Stimulated activated CD4-positive, alpha-beta T cell treated with anti-CD3 and anti-CD28 coated beads, Interleukin-1b, Interleukin-23, amount 100 ng/mL, for 4 hours (primary cell): ENCODE data around the gene LMLN.
A peak's percentile ranks its signal among the peaks of the same experiment; 100 is the strongest.
"Not testable (repeated sequence)": the region's sequence is repeated elsewhere in the genome, so short reads cannot be mapped to it uniquely, and the experiment has no call there.

Experiments used
- DNase-seq, 2 donors: peaks; one replicate each; pipeline ENCODE4 v3.0.0-alpha.2; 2020; ENCODE audit warnings: low read depth in 2 of 2

The LMLN gene

GRCh38 chr3:197955892-197956477 lies 4.0 kb upstream of the LMLN start:
- no peak for DNase-seq

- DNase-seq: no peak
These were observed 3.4 kb upstream of the LMLN start for GRCh38 chr3:197956626-197956988.

GRCh38 chr3:197957790-197958133 lies 2.3 kb upstream of the LMLN start:
- DNase-seq: no peak

DNA sequence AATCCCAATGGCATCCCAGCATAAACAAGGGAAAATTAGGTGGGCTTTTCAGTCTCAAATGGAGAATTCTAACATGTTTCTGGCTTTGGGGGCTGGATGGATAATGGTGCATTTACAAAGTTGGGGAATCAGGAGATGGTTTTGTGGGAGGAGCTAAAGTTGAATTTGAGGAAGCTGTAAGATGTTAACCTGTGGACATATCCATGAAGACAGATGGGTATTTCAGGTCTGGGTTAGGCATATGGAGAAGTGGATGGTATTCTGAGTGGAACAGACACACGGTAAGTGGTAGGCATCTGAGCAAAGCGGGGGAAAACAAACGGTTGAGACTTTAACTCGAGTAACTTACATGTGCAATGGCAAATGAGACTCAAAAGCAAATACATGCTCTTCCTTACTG lies 1.7 kb upstream of the LMLN start:
- DNase-seq: no peak

GRCh38 chr3:197958848-197959247 lies 1.2 kb upstream of the LMLN start:
- DNase-seq: not testable (repeated sequence)

GRCh38 chr3:197959500-197959890 lies 522 bp upstream of the LMLN start:
- DNase-seq: no peak

- DNase-seq: peak in 1 of 2 donors; percentile 43
These were observed 921 bp downstream of the LMLN start for GRCh38 chr3:197960694-197961581.

DNA sequence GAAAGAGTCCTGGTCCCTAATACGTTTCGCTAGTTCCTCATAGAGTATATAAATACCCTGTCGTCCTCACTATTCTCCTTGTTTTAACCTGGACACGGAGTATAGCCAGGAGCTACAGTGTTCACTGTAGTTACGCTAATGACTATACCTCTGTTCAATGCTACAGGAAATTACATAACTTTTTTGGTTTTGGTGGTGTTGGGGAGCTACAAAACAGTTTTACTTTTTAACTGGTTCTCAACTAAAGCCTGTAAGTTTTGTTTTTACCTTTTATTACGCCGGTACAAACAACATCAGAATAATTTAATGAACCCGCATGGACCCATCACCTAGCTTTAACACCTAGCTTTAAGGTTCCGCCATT lies 1.5 kb downstream of the LMLN start:
- no peak for DNase-seq

DNA sequence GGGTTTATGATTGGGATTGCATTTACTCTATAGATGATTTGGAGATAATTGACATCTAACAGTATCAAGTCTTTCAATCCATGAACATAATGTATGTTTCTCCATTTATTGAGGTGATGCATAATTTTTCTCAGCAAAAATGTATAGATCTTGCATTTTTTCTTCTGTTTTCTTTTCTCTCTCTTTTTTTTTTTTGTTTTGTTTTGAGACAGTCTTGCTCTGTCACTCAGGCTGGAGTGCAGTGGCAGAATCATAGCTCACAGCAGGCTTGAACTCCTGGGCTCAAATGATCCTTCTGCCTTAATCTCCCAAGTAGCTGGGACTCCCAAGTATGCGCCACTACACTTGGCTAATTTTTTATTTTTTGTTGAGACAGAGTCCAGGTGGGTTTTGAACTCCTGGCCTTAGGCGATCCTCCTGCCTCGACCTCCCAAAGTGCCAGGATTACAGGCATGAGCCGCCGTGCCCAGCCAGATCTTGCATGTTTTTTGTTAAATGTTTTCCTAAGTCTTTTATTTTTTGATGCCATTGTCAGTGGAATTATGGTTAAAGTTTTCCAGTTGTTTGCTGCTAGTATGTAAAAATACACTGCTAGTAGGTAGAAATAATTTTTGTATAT lies 3.1 kb downstream of the LMLN start:
- DNase-seq: no peak

- DNase-seq: not testable (repeated sequence)
These were observed 7.4 kb downstream of the LMLN start for GRCh38 chr3:197967337-197967989.

GRCh38 chr3:197970588-197970987 lies 10.6 kb downstream of the LMLN start:
- DNase-seq: no peak

DNA sequence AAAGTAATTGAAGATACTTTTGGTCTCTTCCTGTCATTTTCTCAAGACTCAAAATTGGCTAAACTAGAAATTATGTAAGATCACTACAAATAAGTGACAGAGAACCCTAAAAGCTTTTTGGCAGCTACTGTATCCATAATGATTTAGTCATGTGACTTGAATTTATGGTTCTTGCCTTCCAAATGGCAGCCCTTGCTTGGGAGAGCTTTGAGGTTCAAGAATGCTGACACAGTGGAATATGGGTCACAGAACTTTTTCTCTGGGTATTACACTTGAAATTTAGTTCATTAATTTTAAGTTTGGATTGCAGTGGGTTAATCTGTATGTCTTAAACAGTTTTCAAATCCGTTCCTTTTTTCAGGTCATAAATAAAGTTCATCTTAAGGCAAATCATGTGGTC lies 14.0 kb downstream of the LMLN start:
- no peak for DNase-seq

DNA sequence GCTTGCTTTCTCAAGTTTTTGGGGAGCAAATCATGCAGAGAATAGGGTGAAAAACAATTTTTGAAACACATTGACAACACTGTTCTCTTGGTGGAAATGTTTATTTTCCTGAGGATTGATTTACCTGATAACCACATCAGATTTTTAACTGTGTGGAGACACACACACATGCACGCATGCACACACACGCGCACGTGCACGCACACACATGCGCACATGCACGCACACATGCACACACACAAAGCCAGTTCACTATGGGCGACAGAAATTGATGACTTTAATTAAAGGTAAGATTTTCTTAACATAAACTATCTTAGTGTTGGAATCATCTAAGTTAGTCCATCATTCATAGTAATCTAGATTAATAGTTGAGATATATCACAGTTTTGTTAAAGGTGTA lies 15.3 kb downstream of the LMLN start:
- DNase-seq: no peak

DNA sequence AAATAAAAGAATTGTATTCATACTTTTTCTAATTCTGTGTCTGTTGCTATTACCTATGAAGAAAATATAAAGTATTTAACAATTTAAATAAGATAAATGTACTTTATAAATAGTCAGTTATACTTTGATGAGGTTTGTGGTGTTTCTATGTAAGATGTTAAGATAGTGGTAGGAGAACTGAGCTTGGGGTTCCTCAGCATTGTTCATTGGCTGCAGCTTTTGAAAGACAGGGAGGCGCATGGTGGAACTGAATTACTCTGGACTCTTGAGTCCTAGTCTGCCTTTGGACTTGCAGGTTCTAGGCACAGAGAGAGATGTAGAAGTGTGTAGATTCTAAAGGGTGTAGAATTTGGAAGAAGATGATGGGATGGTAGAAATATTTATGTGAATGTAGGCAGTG lies 23.1 kb downstream of the LMLN start:
- DNase-seq: no peak

GRCh38 chr3:197989651-197990050 lies 29.6 kb downstream of the LMLN start:
- DNase-seq: no peak

- DNase-seq: no peak
These were observed 34.7 kb downstream of the LMLN start for GRCh38 chr3:197994736-197995135.

GRCh38 chr3:197996855-197997254 lies 36.8 kb downstream of the LMLN start:
- DNase-seq: no peak

GRCh38 chr3:197997936-197998335 lies 37.9 kb downstream of the LMLN start:
- no peak for DNase-seq

- DNase-seq: no peak
These were observed 57.1 kb downstream of the LMLN start for GRCh38 chr3:198017090-198017489.

GRCh38 chr3:198018416-198018815 lies 58.4 kb downstream of the LMLN start:
- no peak for DNase-seq

DNA sequence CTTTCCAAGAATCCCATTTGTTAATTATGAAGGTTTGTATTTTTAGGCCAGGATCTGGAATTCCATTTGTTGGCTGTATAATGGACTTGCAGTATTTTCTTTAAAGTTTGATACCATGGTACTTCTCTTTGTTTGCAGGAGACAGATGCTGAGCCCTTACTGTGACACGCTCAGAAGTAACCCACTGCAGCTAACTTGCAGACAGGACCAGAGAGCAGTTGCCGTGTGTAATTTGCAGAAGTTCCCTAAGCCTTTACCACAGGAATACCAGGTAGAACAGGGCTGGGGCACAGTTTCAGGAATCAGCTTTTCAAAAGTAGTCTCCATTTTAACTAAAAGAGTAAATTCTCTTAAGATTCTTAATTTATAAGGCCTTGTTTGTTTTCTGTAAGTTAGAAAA lies 59.1 kb downstream of the LMLN start:
- no peak for DNase-seq

DNA sequence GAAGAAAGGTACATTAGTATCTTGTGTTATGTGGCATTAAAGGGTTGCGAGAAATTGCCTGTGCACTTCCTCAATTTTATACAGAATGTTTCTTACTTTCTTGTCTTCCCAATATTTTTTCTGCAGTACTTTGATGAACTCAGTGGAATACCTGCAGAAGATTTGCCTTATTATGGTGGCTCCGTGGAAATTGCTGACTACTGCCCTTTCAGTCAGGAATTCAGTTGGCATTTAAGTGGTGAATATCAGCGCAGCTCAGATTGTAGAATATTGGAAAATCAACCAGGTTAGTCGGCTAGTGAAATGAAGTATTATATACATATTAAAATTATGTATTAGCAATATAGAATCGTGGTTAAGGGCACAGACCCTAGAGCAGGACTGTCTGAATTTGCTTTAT lies 61.3 kb downstream of the LMLN start:
- no peak for DNase-seq

DNA sequence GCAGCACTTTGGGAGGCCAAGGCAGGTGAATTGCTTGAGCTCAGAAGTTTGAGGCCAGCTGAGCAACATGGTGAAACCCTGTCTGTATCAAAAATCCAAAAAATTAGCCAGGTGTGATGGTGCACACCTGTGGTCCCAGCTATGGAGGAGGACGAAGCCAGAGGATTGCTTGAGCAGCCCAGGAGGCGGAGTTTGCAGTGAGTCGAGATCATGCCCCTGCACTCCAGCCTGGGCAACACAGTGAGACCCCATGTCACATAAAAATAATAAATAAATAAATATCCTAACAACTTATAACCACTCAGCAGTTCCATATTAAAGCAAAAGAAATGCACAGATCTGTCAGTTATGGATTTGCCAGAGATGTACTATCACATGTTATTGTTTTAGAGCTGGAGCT lies 62.6 kb downstream of the LMLN start:
- DNase-seq: no peak
